Kidney (tissue), 14 donors: ENCODE measurements around the gene BICC1. TPM values are rescaled to one million over a fixed set of nuclear protein-coding genes. Genes with fewer than 3 reads are reported as not detected.
A peak's percentile ranks its signal among the peaks of the same experiment; 100 is the strongest.

Source experiments
- DNase-seq, 5 donors: peaks; one replicate each; pipeline ENCODE4 v3.0.0-alpha.2; 2013 to 2020
- FAIRE-seq: peaks from 2 replicates; lab custom pipeline; 2012; peaks lifted over from hg19 to GRCh38; lab: Jason Lieb, UNC
- H3K27ac ChIP-seq, 2 donors: one replicate each; pipeline ENCODE4 v1.7.0; 2013; ENCODE audit warnings: low read depth in 2 of 2, low read length in 2 of 2, inconsistent platforms in 1 of 2
- H3K27me3 ChIP-seq: one replicate; pipeline ENCODE4 v1.7.1; 2013; ENCODE audit warnings: low read length, inconsistent platforms; ENCODE audit not compliant: control insufficient read depth, insufficient read depth
- H3K36me3 ChIP-seq, 3 donors: one replicate each; pipeline versions ENCODE4 v1.7.0 to v1.7.1; 2013; ENCODE audit warnings: low read length in 3 of 3, control low read depth in 1 of 3, inconsistent platforms in 1 of 3; ENCODE audit not compliant: insufficient read depth in 3 of 3, control insufficient read depth in 2 of 3
- H3K4me1 ChIP-seq, 3 donors: one replicate each; pipeline versions ENCODE4 v1.7.0 to v1.7.1; 2013; ENCODE audit warnings: low read length in 3 of 3, inconsistent platforms in 1 of 3, low read depth in 1 of 3; ENCODE audit not compliant: control insufficient read depth in 2 of 3, insufficient read depth in 2 of 3
- H3K4me3 ChIP-seq, 3 donors: one replicate each; pipeline versions ENCODE4 v1.7.0 to v1.8.1; 2013; ENCODE audit warnings: low read length in 3 of 3, control low read depth in 1 of 3, inconsistent platforms in 1 of 3
- H3K9ac ChIP-seq, 3 donors: one replicate each; pipeline versions ENCODE4 v1.7.0 to v1.7.1; 2013; ENCODE audit warnings: low read length in 3 of 3, control low read depth in 1 of 3, inconsistent platforms in 1 of 3
- H3K9me3 ChIP-seq, 3 donors: one replicate each; pipeline versions ENCODE4 v1.7.0 to v1.7.1; 2013; ENCODE audit warnings: low read length in 3 of 3, control low read depth in 1 of 3, inconsistent platforms in 1 of 3; ENCODE audit not compliant: control insufficient read depth in 2 of 3, insufficient read depth in 1 of 3
- CTCF ChIP-seq: IDR thresholded peaks from 3 replicates; pipeline ENCODE4 v1.5.1; 2012; ENCODE audit warnings: mild to moderate bottlenecking, moderate library complexity, borderline replicate concordance; ENCODE audit not compliant: insufficient read depth; ENCODE audit errors: extremely low read depth
- intact Hi-C: fragments of 100-400 bp; cut with DNase I; formaldehyde crosslinking; loops from one replicate; pipeline ENCODE4 v1.11.1; 2022
- polyA plus RNA-seq: library from polyadenylated mRNA; stranded (reverse); fragments of 350-450 nt; fragmentation: Illumina TruSeq; extraction: RNeasy Lipid Tissue Mini Kit (QIAGEN cat#74804); gene quantifications from one replicate; pipeline ENCODE4 v1.2.3, GENCODE V29; 2014; ENCODE audit warnings: low read depth, low replicate concordance; ENCODE audit not compliant: insufficient read depth
- total RNA-seq: library from RNA; stranded (reverse); fragmentation: NEBNext Ultra II Directional; extraction: Animal tissue kit (Norgen Biotek cat#: 25700); gene quantifications from one replicate; pipeline ENCODE4 v1.2.1, GENCODE V29; 2021
- donor health status: control.
- donor health status: control.
- donor health status: control.
- donor health status: control.
- donor health status: control.
- donor health status: DM: yes; HTN: yes; CAD: no.
- donor health status: Normal renal cell carcinoma (clear cell type).

The BICC1 gene
- total and polyA plus RNA-seq, 2 donors from 2014 or later, result 21.0 to 136 TPM

DNA sequence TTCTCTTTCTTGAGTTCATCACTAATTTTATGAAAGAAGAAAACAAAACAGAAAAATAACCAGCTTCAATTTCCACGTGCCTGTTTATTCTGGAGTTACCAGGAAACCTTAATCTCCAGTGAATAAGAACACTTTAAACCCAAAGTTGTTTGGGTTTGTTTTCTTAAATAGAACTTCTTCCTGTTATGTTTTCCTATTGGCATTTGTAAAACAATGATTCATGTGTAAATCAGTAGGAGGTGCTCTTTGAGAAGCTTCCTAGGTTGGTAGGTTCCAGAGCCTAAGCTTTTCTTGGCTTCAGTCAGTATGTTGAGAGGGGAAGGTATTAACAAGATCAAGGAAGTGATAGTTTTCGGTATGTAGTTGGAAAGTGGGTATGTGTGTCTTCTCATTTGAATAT lies 119.0 kb downstream of the BICC1 start:
- DNase-seq (no peak), FAIRE-seq (no peak)
- Histone ChIP-seq H3K9ac (no peak overlapping the region), H3K4me1 (peaks cover 0 to under 1% (median 0%) of the 10 kb centered on the region in 3 donors), H3K4me3 (no peak overlapping the region), H3K9me3 (no peaks in the 10 kb centered on the region), H3K36me3 (peaks cover 0 to 3% (median 0%) of the 10 kb centered on the region in 3 donors), H3K27ac (no peak overlapping the region), H3K27me3 (no peaks in the 10 kb centered on the region)
- TF ChIP-seq CTCF, result no peak
- intact Hi-C loops, result no loop called here

DNA sequence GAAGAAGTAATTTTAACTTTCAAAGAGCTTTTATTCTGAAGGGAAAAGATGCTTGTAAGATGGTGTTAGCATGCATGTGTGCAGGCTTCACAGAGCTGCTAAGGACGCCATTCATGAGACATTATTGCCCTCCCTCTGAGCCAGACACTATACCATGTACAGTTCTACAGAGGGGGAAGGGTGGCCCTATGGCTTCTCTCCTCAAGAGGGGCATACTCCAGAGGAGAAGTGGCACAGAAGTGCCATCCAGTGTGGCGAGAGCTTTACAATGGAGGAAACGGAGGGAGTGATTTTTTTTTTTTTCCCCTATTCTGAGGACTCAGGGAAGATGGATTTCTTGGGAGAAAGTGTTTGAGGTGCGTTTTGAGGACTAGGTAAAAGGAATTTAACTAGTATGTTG lies 119.5 kb downstream of the BICC1 start:
- Histone ChIP-seq H3K4me1 (peaks cover 0 to 2% (median under 1%) of the 10 kb centered on the region in 3 donors), H3K27me3 (no peaks in the 10 kb centered on the region), H3K27ac (no peak overlapping the region), H3K4me3 (no peak overlapping the region), H3K36me3 (peaks cover 0 to 3% (median 0%) of the 10 kb centered on the region in 3 donors), H3K9ac (no peak overlapping the region), H3K9me3 (no peaks in the 10 kb centered on the region)
- intact Hi-C loops, result no loop called here
- no peak for TF ChIP-seq CTCF
- DNase-seq (no peak), FAIRE-seq (no peak)

DNA sequence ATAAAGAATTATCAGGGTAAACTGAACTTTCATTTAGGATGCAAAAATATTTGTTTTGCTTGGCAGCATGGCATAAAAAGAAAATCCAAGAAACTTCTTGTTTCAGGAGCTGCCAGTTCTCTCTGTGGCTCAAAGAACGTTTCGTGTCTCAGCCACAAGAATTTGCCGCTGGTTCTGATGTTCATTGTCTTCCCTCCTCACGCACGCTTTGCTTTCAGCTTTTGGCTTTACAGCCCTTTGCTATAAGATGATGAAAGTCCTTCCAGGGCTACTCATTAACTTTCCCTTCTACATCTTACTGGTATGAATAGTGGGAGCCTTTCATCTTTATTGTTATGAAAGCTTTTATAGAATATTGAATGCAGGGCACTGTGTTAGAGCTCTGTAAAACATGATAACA lies 124.7 kb downstream of the BICC1 start:
- no peak for TF ChIP-seq CTCF
- no peaks in the 10 kb centered on the region for H3K9me3 ChIP-seq
- DNase-seq (peak in 1 of 5 donors; percentile 17), FAIRE-seq (no peak)
- H3K9ac ChIP-seq, result peak overlapping the region in 1 of 3 donors; percentile 48
- no peaks in the 10 kb centered on the region for H3K27me3 ChIP-seq
- no peak overlapping the region for H3K27ac ChIP-seq
- H3K36me3 ChIP-seq, result no peaks in the 10 kb centered on the region
- H3K4me3 ChIP-seq, result peak overlapping the region in 1 of 3 donors; percentile 12
- intact Hi-C loops, result no loop called here
- peaks cover 3 to 28% (median 8%) of the 10 kb centered on the region in 3 donors for H3K4me1 ChIP-seq

DNA sequence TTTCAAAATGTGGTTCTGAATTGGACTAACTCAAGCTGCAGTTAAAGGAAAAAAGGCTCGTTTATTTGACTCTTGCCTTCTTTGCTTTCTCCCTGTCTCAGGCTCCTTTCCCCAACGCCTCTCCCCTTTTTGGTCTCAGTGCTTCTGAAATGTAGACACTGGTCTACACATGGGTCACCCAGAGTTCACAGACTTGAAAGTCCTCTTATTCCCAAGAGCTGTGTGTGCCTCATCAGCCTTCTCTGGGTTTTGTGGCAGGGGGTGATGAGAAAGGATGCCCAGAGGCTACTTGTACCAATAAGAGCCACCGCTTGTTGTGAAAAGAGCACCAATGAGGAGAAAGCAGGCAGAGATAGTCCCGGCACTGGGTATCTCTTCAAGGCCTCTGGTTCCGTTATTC lies 125.7 kb downstream of the BICC1 start:
- Histone ChIP-seq H3K27ac (peak overlapping the region in 1 of 2 donors; percentile 19), H3K4me1 (peaks cover 3 to 34% (median 8%) of the 10 kb centered on the region in 3 donors), H3K36me3 (no peaks in the 10 kb centered on the region), H3K9me3 (no peaks in the 10 kb centered on the region), H3K27me3 (no peaks in the 10 kb centered on the region), H3K4me3 (no peak overlapping the region), H3K9ac (no peak overlapping the region)
- no peak for TF ChIP-seq CTCF
- no peak for FAIRE-seq
- peak in 1 of 5 donors; percentile 35 for DNase-seq
- intact Hi-C loops, result no loop called here
